SK-N-SH (cell line): ENCODE measurements around the gene PSMB10. TPM values are rescaled to one million over a fixed set of nuclear protein-coding genes. Genes with fewer than 3 reads are reported as not detected.

Source experiments
- CTCF ChIA-PET: fragments of 300-600, 350-600 bp; formaldehyde crosslinking; extraction: SDS; loops from one replicate; lab custom pipeline; 2021; lab: Yijun Ruan, JAX
- POLR2A ChIA-PET: fragments of 350-600 bp; sonication (Branson Sonifier 250); formaldehyde crosslinking; extraction: SDS; loops from one replicate; lab custom pipeline; 2020; ENCODE audit warnings: antibody characterized with exemption, inconsistent platforms; lab: Yijun Ruan, JAX
- DNase-seq: peaks from one replicate; pipeline ENCODE4 v3.0.0; 2012
- H2AFZ ChIP-seq: fragments of 200-600 bp; sonication (generic); 2 replicates; pipeline ENCODE4 v1.8.1; 2016; ENCODE audit warnings: antibody characterized with exemption, mild to moderate bottlenecking, low read depth
- H3F3A ChIP-seq: fragments of 200-600 bp; sonication (generic); replicated peaks from 2 replicates; pipeline ENCODE3; 2016; ENCODE audit warnings: antibody characterized with exemption, mild to moderate bottlenecking; ENCODE audit not compliant: insufficient read depth
- H3K27ac ChIP-seq, 2 experiments: fragments of 200-500 bp in 1 of 2; fragments of 200-600 bp in 1 of 2; sonication (Bioruptor generic) in 1 of 2; sonication (generic), shearing (Covaris generic) in 1 of 2; 2 replicates each; pipeline versions ENCODE4 v1.5.1 to v1.6.1; 2014 to 2016; ENCODE audit warnings: low read depth in 2 of 2, inconsistent platforms in 1 of 2, low read length in 1 of 2, mild to moderate bottlenecking in 1 of 2, mixed read lengths in 1 of 2
- H3K27me3 ChIP-seq: fragments of 200-600 bp; sonication (generic), shearing (Covaris generic); 2 replicates; pipeline ENCODE4 v1.6.1; 2016; ENCODE audit warnings: mixed run types; ENCODE audit not compliant: insufficient read depth
- H3K36me3 ChIP-seq, 2 experiments: fragments of 200-500 bp in 1 of 2; fragments of 200-600 bp in 1 of 2; sonication (Bioruptor generic) in 1 of 2; sonication (generic) in 1 of 2; replicated peaks in 1 of 2; 2 replicates each; pipeline versions ENCODE3 to v1.5.1; 2014 to 2016; ENCODE audit warnings: low read length in 1 of 2, mild to moderate bottlenecking in 1 of 2; ENCODE audit not compliant: insufficient read depth in 2 of 2, control insufficient read depth in 1 of 2
- H3K4me1 ChIP-seq, 2 experiments: fragments of 200-500 bp in 1 of 2; fragments of 200-600 bp in 1 of 2; sonication (Bioruptor generic) in 1 of 2; sonication (generic), shearing (Covaris generic) in 1 of 2; 2 replicates each; pipeline versions ENCODE4 v1.5.1 to v1.6.1; 2014 to 2016; ENCODE audit warnings: low read depth in 1 of 2, low read length in 1 of 2, mixed run types in 1 of 2; ENCODE audit not compliant: insufficient read depth in 2 of 2, control insufficient read depth in 1 of 2
- H3K4me2 ChIP-seq: fragments of 200-600 bp; sonication (generic), shearing (Covaris generic); 2 replicates; pipeline ENCODE4 v1.6.1; 2017; ENCODE audit warnings: mixed run types
- H3K4me3 ChIP-seq, 2 experiments: fragments of 200-500 bp in 1 of 2; fragments of 200-600 bp in 1 of 2; sonication (Bioruptor generic) in 1 of 2; sonication (generic), shearing (Covaris generic) in 1 of 2; 2 replicates each; pipeline versions ENCODE4 v1.5.1 to v1.8.1; 2014 to 2016; ENCODE audit warnings: low read depth in 2 of 2, inconsistent platforms in 1 of 2, low read length in 1 of 2, mild to moderate bottlenecking in 1 of 2, mixed read lengths in 1 of 2, moderate library complexity in 1 of 2
- H3K79me2 ChIP-seq: fragments of 200-600 bp; sonication (generic); 2 replicates; pipeline ENCODE4 v1.8.1; 2017; ENCODE audit warnings: mild to moderate bottlenecking; ENCODE audit not compliant: insufficient read depth
- H3K9ac ChIP-seq: fragments of 200-600 bp; sonication (generic); 2 replicates; pipeline ENCODE4 v1.6.1; 2017; ENCODE audit warnings: mixed run types
- H3K9me2 ChIP-seq: fragments of 200-600 bp; sonication (generic); 2 replicates; pipeline ENCODE4 v1.6.1; 2017; ENCODE audit warnings: mixed run types
- H3K9me3 ChIP-seq: fragments of 200-600 bp; sonication (generic); 2 replicates; pipeline ENCODE4 v1.6.1; 2017; ENCODE audit warnings: mixed run types, mild to moderate bottlenecking, moderate library complexity
- H4K20me1 ChIP-seq: fragments of 200-600 bp; sonication (generic); 2 replicates; pipeline ENCODE4 v1.6.1; 2017; ENCODE audit warnings: mild to moderate bottlenecking, mixed run types; ENCODE audit not compliant: insufficient read depth
- ELF1 ChIP-seq: IDR thresholded peaks from 2 replicates; pipeline ENCODE4 v1.4.0; 2012
- EP300 ChIP-seq, 2 experiments: IDR thresholded peaks; 2 replicates each; pipeline versions ENCODE4 v1.4.0 to v1.6.1; 2012; ENCODE audit warnings: borderline replicate concordance in 1 of 2, low read depth in 1 of 2, low read length in 1 of 2
- EZH2phosphoT487 ChIP-seq: fragments of 200-600 bp; sonication (generic); IDR thresholded peaks from 2 replicates; pipeline ENCODE4 v1.6.1; 2017; ENCODE audit warnings: low read depth, mixed run types, mild to moderate bottlenecking, antibody characterized with exemption, moderate library complexity, borderline replicate concordance
- FOSL2 ChIP-seq: IDR thresholded peaks from 2 replicates; pipeline ENCODE4 v1.4.0; 2012; ENCODE audit warnings: low read depth, mild to moderate bottlenecking, moderate library complexity, borderline replicate concordance
- FOXJ3 ChIP-seq: sonication (generic); formaldehyde crosslinking; IDR thresholded peaks from 2 replicates; pipeline ENCODE4 v1.5.1; 2020; ENCODE audit warnings: mild to moderate bottlenecking, missing genetic modification reagents
- FOXM1 ChIP-seq: IDR thresholded peaks from 2 replicates; pipeline ENCODE4 v1.4.0; 2012; ENCODE audit warnings: low read depth, mild to moderate bottlenecking
- JUND ChIP-seq: IDR thresholded peaks from 2 replicates; pipeline ENCODE4 v1.4.0; 2012
- PBX3 ChIP-seq: IDR thresholded peaks from 2 replicates; pipeline ENCODE4; 2012
- POLR2AphosphoS5 ChIP-seq: IDR thresholded peaks from 2 replicates; pipeline ENCODE4 v1.6.1; 2012; ENCODE audit warnings: low read depth, low read length
- RAD21 ChIP-seq: IDR thresholded peaks from 2 replicates; pipeline ENCODE4 v1.6.1; 2012; ENCODE audit warnings: mild to moderate bottlenecking, low read length
- RCOR1 ChIP-seq: fragments of 150-350 bp; IDR thresholded peaks from 2 replicates; pipeline ENCODE4 v1.6.1; 2017; ENCODE audit warnings: antibody characterized with exemption, low read length
- RXRA ChIP-seq: IDR thresholded peaks from 2 replicates; pipeline ENCODE4 v1.4.0; 2012; ENCODE audit warnings: low read depth, mild to moderate bottlenecking, borderline replicate concordance
- SIN3A ChIP-seq: IDR thresholded peaks from 2 replicates; pipeline ENCODE4 v1.6.1; 2012; ENCODE audit warnings: low read depth, mild to moderate bottlenecking, low read length, moderate library complexity, borderline replicate concordance
- TAF1 ChIP-seq: IDR thresholded peaks from 2 replicates; pipeline ENCODE4 v1.6.1; 2012; ENCODE audit warnings: low read depth, mild to moderate bottlenecking, low read length, moderate library complexity, borderline replicate concordance
- TCF12 ChIP-seq: IDR thresholded peaks from 2 replicates; pipeline ENCODE4 v1.4.0; 2012
- TEAD4 ChIP-seq: IDR thresholded peaks from 2 replicates; pipeline ENCODE4 v1.4.0; 2012; ENCODE audit warnings: mild to moderate bottlenecking, borderline replicate concordance; ENCODE audit not compliant: insufficient read depth
- WGBS: methylation state at CpG from one replicate; pipeline ENCODE4 v1.1.6; 2017; ENCODE audit warnings: low lambda C conversion rate; 5-methylcytosine and 5-hydroxymethylcytosine counted together
- polyA plus RNA-seq, 3 experiments: library from polyadenylated mRNA; depleted of rRNA; stranded (reverse); fragments of >200 nt; gene quantifications; 2 replicates each; pipeline ENCODE4 v1.2.3, GENCODE V29; 2012
- TF ChIP-seq, protein P1 (sequence below): IDR thresholded peaks from 2 replicates; pipeline ENCODE4 v1.4.0; 2012; ENCODE audit warnings: low read depth, borderline replicate concordance
- TF ChIP-seq, protein P2 (sequence below): IDR thresholded peaks from 2 replicates; pipeline ENCODE4 v1.4.0; 2012; ENCODE audit warnings: low read depth, borderline replicate concordance
- TF ChIP-seq, protein P3 (sequence below): fragments of 200-600 bp; sonication (generic); IDR thresholded peaks from 2 replicates; pipeline ENCODE4 v1.6.1; 2017; ENCODE audit warnings: antibody characterized with exemption, mild to moderate bottlenecking, moderate library complexity

Gene PSMB10
- polyA plus RNA-seq, 1 of the 3 experiments (the other 2 are of a cell fraction): 57.8 TPM

DNA sequence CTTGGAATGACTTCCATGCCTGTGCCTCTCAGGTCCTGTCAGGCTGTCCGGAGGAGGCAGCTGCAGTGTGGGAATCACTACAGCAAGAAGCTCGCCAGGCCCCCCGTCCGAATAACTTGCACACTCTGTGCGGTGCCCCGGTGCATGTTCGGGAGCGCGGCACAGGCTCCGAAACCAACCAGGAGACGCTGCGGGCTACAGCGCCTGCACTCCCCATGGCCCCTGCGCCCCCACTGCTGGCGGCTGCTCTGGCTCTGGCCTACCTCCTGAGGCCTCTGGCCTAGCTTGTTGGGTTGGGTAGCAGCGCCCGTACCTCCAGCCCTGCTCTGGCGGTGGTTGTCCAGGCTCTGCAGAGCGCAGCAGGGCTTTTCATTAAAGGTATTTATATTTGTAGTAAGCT is 50.7 kb downstream of the PSMB10 start:
- TF ChIP-seq, protein P1, sequence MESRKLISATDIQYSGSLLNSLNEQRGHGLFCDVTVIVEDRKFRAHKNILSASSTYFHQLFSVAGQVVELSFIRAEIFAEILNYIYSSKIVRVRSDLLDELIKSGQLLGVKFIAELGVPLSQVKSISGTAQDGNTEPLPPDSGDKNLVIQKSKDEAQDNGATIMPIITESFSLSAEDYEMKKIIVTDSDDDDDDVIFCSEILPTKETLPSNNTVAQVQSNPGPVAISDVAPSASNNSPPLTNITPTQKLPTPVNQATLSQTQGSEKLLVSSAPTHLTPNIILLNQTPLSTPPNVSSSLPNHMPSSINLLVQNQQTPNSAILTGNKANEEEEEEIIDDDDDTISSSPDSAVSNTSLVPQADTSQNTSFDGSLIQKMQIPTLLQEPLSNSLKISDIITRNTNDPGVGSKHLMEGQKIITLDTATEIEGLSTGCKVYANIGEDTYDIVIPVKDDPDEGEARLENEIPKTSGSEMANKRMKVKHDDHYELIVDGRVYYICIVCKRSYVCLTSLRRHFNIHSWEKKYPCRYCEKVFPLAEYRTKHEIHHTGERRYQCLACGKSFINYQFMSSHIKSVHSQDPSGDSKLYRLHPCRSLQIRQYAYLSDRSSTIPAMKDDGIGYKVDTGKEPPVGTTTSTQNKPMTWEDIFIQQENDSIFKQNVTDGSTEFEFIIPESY: no peak
- TF ChIP-seq, protein P2, sequence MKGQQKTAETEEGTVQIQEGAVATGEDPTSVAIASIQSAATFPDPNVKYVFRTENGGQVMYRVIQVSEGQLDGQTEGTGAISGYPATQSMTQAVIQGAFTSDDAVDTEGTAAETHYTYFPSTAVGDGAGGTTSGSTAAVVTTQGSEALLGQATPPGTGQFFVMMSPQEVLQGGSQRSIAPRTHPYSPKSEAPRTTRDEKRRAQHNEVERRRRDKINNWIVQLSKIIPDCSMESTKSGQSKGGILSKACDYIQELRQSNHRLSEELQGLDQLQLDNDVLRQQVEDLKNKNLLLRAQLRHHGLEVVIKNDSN: no peak
- TF ChIP-seq POLR2AphosphoS5 (no peak), RCOR1 (no peak), TCF12 (no peak), TEAD4 (no peak), FOXM1 (no peak), RXRA (no peak), RAD21 (no peak), ELF1 (no peak), EP300 (IDR thresholded peaks at IDR 0.05; ENCODE audit: borderline replicate concordance in 1 of 2, low read depth in 1 of 2, low read length in 1 of 2) (no peak), EZH2phosphoT487 (no peak), SIN3A (no peak), JUND (no peak), FOXJ3 (CRISPR knock-in tag) (no peak), PBX3 (no peak), TAF1 (no peak), FOSL2 (no peak)
- TF ChIP-seq, protein P3, sequence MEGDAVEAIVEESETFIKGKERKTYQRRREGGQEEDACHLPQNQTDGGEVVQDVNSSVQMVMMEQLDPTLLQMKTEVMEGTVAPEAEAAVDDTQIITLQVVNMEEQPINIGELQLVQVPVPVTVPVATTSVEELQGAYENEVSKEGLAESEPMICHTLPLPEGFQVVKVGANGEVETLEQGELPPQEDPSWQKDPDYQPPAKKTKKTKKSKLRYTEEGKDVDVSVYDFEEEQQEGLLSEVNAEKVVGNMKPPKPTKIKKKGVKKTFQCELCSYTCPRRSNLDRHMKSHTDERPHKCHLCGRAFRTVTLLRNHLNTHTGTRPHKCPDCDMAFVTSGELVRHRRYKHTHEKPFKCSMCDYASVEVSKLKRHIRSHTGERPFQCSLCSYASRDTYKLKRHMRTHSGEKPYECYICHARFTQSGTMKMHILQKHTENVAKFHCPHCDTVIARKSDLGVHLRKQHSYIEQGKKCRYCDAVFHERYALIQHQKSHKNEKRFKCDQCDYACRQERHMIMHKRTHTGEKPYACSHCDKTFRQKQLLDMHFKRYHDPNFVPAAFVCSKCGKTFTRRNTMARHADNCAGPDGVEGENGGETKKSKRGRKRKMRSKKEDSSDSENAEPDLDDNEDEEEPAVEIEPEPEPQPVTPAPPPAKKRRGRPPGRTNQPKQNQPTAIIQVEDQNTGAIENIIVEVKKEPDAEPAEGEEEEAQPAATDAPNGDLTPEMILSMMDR: no peak
- no peak overlapping the region for H3K9ac ChIP-seq
- no peaks in the 10 kb centered on the region for H3K9me3 ChIP-seq
- H3K27me3 ChIP-seq: no peaks in the 10 kb centered on the region
- WGBS: 100% methylated on average over 2 of the region's 19 CpGs
- no peak overlapping the region for H3K27ac ChIP-seq
- no peak overlapping the region for H3K4me3 ChIP-seq
- no peak for DNase-seq
- H4K20me1 ChIP-seq: peaks cover 12% of the 10 kb centered on the region
- H3K4me2 ChIP-seq: no peak overlapping the region
- CTCF ChIA-PET: interaction anchor here (0.6 to 22.4 kb wide), 7 partner anchors 11 to 748 kb away, joined by 3 to 564 read pairs (median 6); partner anchors contain the start of genes CTRL, EDC4, LCAT and PSMB10
- H3K4me1 ChIP-seq: peaks cover 7 to 13% of the 10 kb centered on the region in 2 experiments; a peak in 2 of 4 replicates
- H3K79me2 ChIP-seq: no peaks in the 10 kb centered on the region
- POLR2A ChIA-PET: no interaction called here
- H2AFZ ChIP-seq: no peak overlapping the region
- H3F3A ChIP-seq: peaks cover 14% of the 10 kb centered on the region
- peaks cover 4 to 39% of the 10 kb centered on the region in 2 experiments for H3K36me3 ChIP-seq
- no peaks in the 10 kb centered on the region for H3K9me2 ChIP-seq
